GM12878 (cell line): ENCODE measurements around the gene CCL7. TPM values are rescaled to one million over a fixed set of nuclear protein-coding genes. Genes with fewer than 3 reads are reported as not detected.

Experiments used
- ATAC-seq: fragments of 200-7000 bp; cut with Tn5 transposase; 3 replicates; pipeline ENCODE4 v1.9.1; 2020; ENCODE audit warnings: mild to moderate bottlenecking, moderate library complexity
- BruUV-seq: library from RNA; stranded (reverse); fragments of 400-500 nt; replicated peaks from 2 replicates; lab custom pipeline; 2021; lab: Mats Ljungman, UMichigan
- CTCF ChIA-PET: fragments of 300-600 bp; sonication (Branson Sonifier 250); formaldehyde crosslinking; extraction: SDS; loops from one replicate; lab custom pipeline; 2021; ENCODE audit warnings: inconsistent platforms; lab: Yijun Ruan, JAX
- POLR2A ChIA-PET: fragments of 350-600 bp; formaldehyde crosslinking; extraction: SDS; loops from one replicate; lab custom pipeline; 2021; ENCODE audit warnings: inconsistent platforms; lab: Charles Lee
- RAD21 ChIA-PET: fragments of 300-600 bp; sonication (Branson Sonifier 250); formaldehyde crosslinking; loops from one replicate; lab custom pipeline; 2023; ENCODE audit warnings: antibody characterized with exemption; ENCODE audit not compliant: unreplicated experiment; lab: Charles Lee
- SMC1A ChIA-PET: fragments of 300-600 bp; sonication (Branson Sonifier 250); formaldehyde crosslinking; loops from one replicate; lab custom pipeline; 2023; ENCODE audit not compliant: unreplicated experiment, uncharacterized antibody; lab: Charles Lee
- DNase-seq: peaks from one replicate; pipeline ENCODE4 v3.0.0-alpha.2; 2011; ENCODE audit warnings: low read depth, low spot score
- FAIRE-seq: peaks from 3 replicates; lab custom pipeline; 2011; peaks lifted over from hg19 to GRCh38; lab: Jason Lieb, UNC
- H2AFZ ChIP-seq: 2 replicates; pipeline ENCODE4 v1.6.0; 2011; ENCODE audit warnings: low read depth, low read length, control low read depth; ENCODE audit not compliant: control insufficient read depth
- H3K27ac ChIP-seq: 2 replicates; pipeline ENCODE4 v1.5.1; 2011; ENCODE audit warnings: control low read depth; ENCODE audit not compliant: control insufficient read depth, insufficient read depth
- H3K27me3 ChIP-seq, 2 experiments: replicated peaks in 1 of 2; 2 replicates each; pipeline versions ENCODE4 v1.6.0 to v1.6.1; 2011; ENCODE audit warnings: low read length in 1 of 2; ENCODE audit not compliant: control insufficient read depth in 2 of 2, insufficient read depth in 2 of 2
- H3K36me3 ChIP-seq, 2 experiments: 2 replicates each; pipeline ENCODE4 v1.5.1; 2011; ENCODE audit warnings: low read length in 1 of 2; ENCODE audit not compliant: control insufficient read depth in 2 of 2, insufficient read depth in 2 of 2
- H3K4me1 ChIP-seq: 2 replicates; pipeline ENCODE4 v1.6.1; 2011; ENCODE audit warnings: mild to moderate bottlenecking, low read length, moderate library complexity, mixed read lengths; ENCODE audit not compliant: control insufficient read depth, insufficient read depth
- H3K4me2 ChIP-seq: 2 replicates; pipeline ENCODE4 v1.6.0; 2011; ENCODE audit warnings: control low read depth; ENCODE audit not compliant: control insufficient read depth, insufficient read depth
- H3K4me3 ChIP-seq: fragments of 200-600 bp; sonication (generic); 2 replicates; pipeline ENCODE4 v1.5.1; 2016
- H3K79me2 ChIP-seq: 2 replicates; pipeline ENCODE4 v1.6.0; 2011; ENCODE audit warnings: low read length; ENCODE audit not compliant: control insufficient read depth, insufficient read depth
- H3K9ac ChIP-seq: 2 replicates; pipeline ENCODE4 v1.8.0; 2011; ENCODE audit warnings: low read length, control low read depth, mixed read lengths; ENCODE audit not compliant: control insufficient read depth, insufficient read depth
- H3K9me3 ChIP-seq: replicated peaks from 3 replicates; pipeline ENCODE4 v1.5.1; 2011; ENCODE audit warnings: mild to moderate bottlenecking, low read length; ENCODE audit not compliant: control insufficient read depth, insufficient read depth
- H4K20me1 ChIP-seq: 2 replicates; pipeline ENCODE4 v1.6.0; 2011; ENCODE audit not compliant: control insufficient read depth, insufficient read depth
- CBX5 ChIP-seq: sonication (generic); IDR thresholded peaks from 2 replicates; pipeline ENCODE4 v1.6.1; 2016; ENCODE audit warnings: low read depth, moderate library complexity, mild to moderate bottlenecking, inconsistent platforms
- CEBPB ChIP-seq, 2 experiments: fragments of 150-350 bp in 1 of 2; IDR thresholded peaks; 2 replicates each; pipeline ENCODE4 v1.6.1; 2012 to 2014; ENCODE audit warnings: low read depth in 2 of 2, low read length in 2 of 2, borderline replicate concordance in 1 of 2, inconsistent platforms in 1 of 2
- PAX5 ChIP-seq: IDR thresholded peaks from 2 replicates; pipeline ENCODE4 v1.6.1; 2011; ENCODE audit warnings: low read depth, low read length, borderline replicate concordance
- POLR2A ChIP-seq: IDR thresholded peaks from 2 replicates; pipeline ENCODE4 v1.6.1; 2011; ENCODE audit warnings: low read depth, mild to moderate bottlenecking, low read length
- RB1 ChIP-seq: fragments of 450-650 bp; formaldehyde crosslinking; IDR thresholded peaks from 2 replicates; pipeline ENCODE4 v1.6.1; 2017; ENCODE audit warnings: mild to moderate bottlenecking, borderline replicate concordance
- WGBS: methylation state at CpG from one replicate; pipeline ENCODE4 v1.1.6; 2016; ENCODE audit warnings: low lambda C conversion rate; ENCODE audit not compliant: insufficient replicate concordance, insufficient coverage; ENCODE audit errors: missing lambda C conversion rate; 5-methylcytosine and 5-hydroxymethylcytosine counted together
- in situ Hi-C: fragments of 300-500 bp; cut with MboI; formaldehyde crosslinking; loops from 9 replicates; pipeline ENCODE4 v1.14.3; 2018; ENCODE audit warnings: mixed read lengths
- intact Hi-C: fragments of 100-400 bp; cut with micrococcal nuclease; formaldehyde crosslinking; loops from one replicate; pipeline ENCODE4 v1.14.2; 2022; ENCODE audit not compliant: unreplicated experiment
- polyA plus RNA-seq, 11 experiments: library from polyadenylated mRNA; depleted of rRNA in 4 of 11; unstranded in 6 of 11; stranded (reverse) in 5 of 11; fragments of >200 nt; fragmentation: Nextera tagmentation in 4 of 11; fragmentation: Illumina TruSeq in 1 of 11; extraction: Ambion mirVana in 4 of 11; extraction: Trizol in 1 of 11; gene quantifications; 1 replicate in 1 of 11; 2 replicates in 10 of 11; pipeline versions ENCODE4 v1.2.1 to v1.2.3, GENCODE V29; 2011 to 2016; ENCODE audit warnings: inconsistent platforms in 2 of 11, missing spikeins in 2 of 11, low read depth in 1 of 11
- total RNA-seq, 4 experiments: library from RNA; depleted of rRNA in 3 of 4; stranded (reverse); fragments of >200 nt in 3 of 4; fragmentation: Illumina TruSeq in 1 of 4; extraction: Trizol in 1 of 4; gene quantifications; 2 replicates each; pipeline versions ENCODE4 v1.2.1 to v1.2.3, GENCODE V29; 2013 to 2021
- TF ChIP-seq, protein P1 (sequence below): IDR thresholded peaks from 2 replicates; pipeline ENCODE4 v1.6.1; 2012; ENCODE audit warnings: low read depth, low read length, improper control_type of control experiment
- TF ChIP-seq, protein P2 (sequence below): fragments of 450-650 bp; formaldehyde crosslinking; IDR thresholded peaks from 2 replicates; pipeline ENCODE4 v1.4.0; 2020; ENCODE audit warnings: mild to moderate bottlenecking, moderate library complexity

Gene CCL7
- total and polyA plus RNA-seq, 10 of the 15 experiments (the other 5 are each of a cell fraction or from before 2014, with no cell fraction given): not detected

DNA sequence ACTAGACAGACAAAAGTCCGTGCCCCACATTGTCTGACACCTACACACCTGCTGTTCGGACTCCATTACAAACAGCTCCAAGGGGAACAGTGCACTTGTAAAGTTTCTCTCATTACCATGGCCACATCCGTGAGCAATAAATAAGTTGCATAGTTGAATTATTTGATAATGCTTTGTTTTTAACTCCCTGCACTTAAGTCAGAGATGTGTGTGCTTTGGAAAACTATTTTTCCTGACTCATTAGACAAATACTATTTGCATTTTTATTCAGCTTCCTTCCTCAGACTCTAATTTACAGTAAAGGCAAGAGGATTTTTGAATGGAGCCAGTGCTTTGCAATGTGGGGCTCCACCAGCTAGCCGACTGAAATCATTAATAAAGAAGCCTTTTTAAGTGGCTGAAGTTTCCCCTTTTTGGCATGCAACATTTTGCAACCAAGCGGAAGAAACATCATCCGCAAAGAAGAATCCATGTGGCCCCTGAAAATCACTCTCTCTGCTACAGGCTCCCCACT is 21.5 kb upstream of the CCL7 start:
- ChIA-PET RAD21 (no interaction called here), SMC1A (no interaction called here), POLR2A (no interaction called here), CTCF (no interaction called here)
- intact Hi-C loops: no loop called here
- no peaks in the 10 kb centered on the region; the same call in 2 of the 3 replicates for H3K9me3 ChIP-seq
- BruUV-seq: no TSS peak
- H3K27ac ChIP-seq: no peak overlapping the region
- no peak for TF ChIP-seq PAX5
- TF ChIP-seq CEBPB (IDR thresholded peaks at IDR 0.05; ENCODE audit: borderline replicate concordance in 1 of 2, low read depth in 2 of 2, low read length in 2 of 2): no peak
- TF ChIP-seq, protein P1, sequence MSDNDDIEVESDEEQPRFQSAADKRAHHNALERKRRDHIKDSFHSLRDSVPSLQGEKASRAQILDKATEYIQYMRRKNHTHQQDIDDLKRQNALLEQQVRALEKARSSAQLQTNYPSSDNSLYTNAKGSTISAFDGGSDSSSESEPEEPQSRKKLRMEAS: no peak
- TF ChIP-seq CBX5: no peak
- TF ChIP-seq POLR2A: no peak
- TF ChIP-seq RB1: no peak
- TF ChIP-seq, protein P2, sequence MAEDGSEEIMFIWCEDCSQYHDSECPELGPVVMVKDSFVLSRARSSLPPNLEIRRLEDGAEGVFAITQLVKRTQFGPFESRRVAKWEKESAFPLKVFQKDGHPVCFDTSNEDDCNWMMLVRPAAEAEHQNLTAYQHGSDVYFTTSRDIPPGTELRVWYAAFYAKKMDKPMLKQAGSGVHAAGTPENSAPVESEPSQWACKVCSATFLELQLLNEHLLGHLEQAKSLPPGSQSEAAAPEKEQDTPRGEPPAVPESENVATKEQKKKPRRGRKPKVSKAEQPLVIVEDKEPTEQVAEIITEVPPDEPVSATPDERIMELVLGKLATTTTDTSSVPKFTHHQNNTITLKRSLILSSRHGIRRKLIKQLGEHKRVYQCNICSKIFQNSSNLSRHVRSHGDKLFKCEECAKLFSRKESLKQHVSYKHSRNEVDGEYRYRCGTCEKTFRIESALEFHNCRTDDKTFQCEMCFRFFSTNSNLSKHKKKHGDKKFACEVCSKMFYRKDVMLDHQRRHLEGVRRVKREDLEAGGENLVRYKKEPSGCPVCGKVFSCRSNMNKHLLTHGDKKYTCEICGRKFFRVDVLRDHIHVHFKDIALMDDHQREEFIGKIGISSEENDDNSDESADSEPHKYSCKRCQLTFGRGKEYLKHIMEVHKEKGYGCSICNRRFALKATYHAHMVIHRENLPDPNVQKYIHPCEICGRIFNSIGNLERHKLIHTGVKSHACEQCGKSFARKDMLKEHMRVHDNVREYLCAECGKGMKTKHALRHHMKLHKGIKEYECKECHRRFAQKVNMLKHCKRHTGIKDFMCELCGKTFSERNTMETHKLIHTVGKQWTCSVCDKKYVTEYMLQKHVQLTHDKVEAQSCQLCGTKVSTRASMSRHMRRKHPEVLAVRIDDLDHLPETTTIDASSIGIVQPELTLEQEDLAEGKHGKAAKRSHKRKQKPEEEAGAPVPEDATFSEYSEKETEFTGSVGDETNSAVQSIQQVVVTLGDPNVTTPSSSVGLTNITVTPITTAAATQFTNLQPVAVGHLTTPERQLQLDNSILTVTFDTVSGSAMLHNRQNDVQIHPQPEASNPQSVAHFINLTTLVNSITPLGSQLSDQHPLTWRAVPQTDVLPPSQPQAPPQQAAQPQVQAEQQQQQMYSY (CRISPR knock-in tag): no peak
- no peaks in the 10 kb centered on the region for H4K20me1 ChIP-seq
- no peak overlapping the region for H3K4me2 ChIP-seq
- WGBS: 9% methylated on average over 6 of the region's 6 CpGs
- ATAC-seq (no peak), FAIRE-seq (no peak), DNase-seq (no peak)
- peaks cover 1 to 2% of the 10 kb centered on the region in 2 experiments; a peak in 2 of 4 replicates for H3K27me3 ChIP-seq
- H2AFZ ChIP-seq: no peak overlapping the region
- H3K4me3 ChIP-seq: no peak overlapping the region
- H3K36me3 ChIP-seq: no peaks in the 10 kb centered on the region
- H3K4me1 ChIP-seq: peaks cover 22% of the 10 kb centered on the region
- no peaks in the 10 kb centered on the region for H3K79me2 ChIP-seq
- in situ Hi-C loops: no loop called here
- H3K9ac ChIP-seq: no peak overlapping the region
